ENCODE measurements around the gene SPATA31C2. TPM values are rescaled to one million over a fixed set of nuclear protein-coding genes. Genes with fewer than 3 reads are reported as not detected.
A peak's percentile ranks its signal among the peaks of the same experiment; 100 is the strongest.
"Not testable (repeated sequence)": the region's sequence is repeated elsewhere in the genome, so short reads cannot be mapped to it uniquely, and the experiment has no call there.

Gene SPATA31C2
- total RNA-seq: under 1 TPM in 1 of 2 experiments, not detected in 1; 0.04 TPM

DNA sequence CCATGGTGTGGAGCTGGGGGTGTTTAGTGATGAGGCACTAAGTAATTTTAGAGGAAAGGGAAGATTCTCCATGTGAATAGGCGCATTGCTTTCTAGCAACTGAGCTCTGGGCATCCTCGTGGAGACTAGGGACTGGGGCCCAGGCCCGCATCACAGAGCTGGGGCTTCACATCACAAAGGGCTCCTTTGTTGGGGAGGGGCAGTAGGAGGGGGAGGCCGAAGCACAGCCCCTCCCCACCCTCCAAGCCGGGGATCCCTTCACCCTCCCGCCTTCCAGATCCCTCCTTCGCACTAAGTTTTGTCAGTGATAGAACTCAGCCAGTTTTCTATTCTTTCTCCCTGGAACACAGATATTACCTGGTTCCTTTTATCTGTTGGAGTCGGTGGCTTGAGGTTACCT lies at the start of gene SPATA31C2:
SPATA31C2 (minus strand) TSS at position 101 of the 400 bp plus-strand sequence; CDS start at position 72, 29 bp downstream.
- H3K27ac Mint-ChIP-seq; H3K4me1 Mint-ChIP-seq; POLR2A ChIA-PET; DNase-seq; H3K36me3 Mint-ChIP-seq (ENCODE audit: low read depth); H3K4me3 Mint-ChIP-seq; H3K27me3 Mint-ChIP-seq; H3K9me3 Mint-ChIP-seq; CTCF ChIA-PET: not testable (repeated sequence)

GRCh38 chr9:88187631-88188030 lies 49.4 kb upstream of the SPATA31C2 start:
- H3K36me3 Mint-ChIP-seq (ENCODE audit: low read depth): no peaks in the 10 kb centered on the region
- H3K4me1 Mint-ChIP-seq: no peaks in the 10 kb centered on the region
- peaks cover 34% of the 10 kb centered on the region for H3K27me3 Mint-ChIP-seq
- H3K9me3 Mint-ChIP-seq: no peaks in the 10 kb centered on the region
- CTCF ChIA-PET: interaction anchor here (1.5 kb wide), 1 partner anchor 184 kb away, joined by 3 read pairs; no protein-coding TSS in a partner anchor
- H3K4me3 Mint-ChIP-seq: no peak overlapping the region
- H3K27ac Mint-ChIP-seq: no peak overlapping the region
- no peak for DNase-seq
- POLR2A ChIA-PET: no interaction called here

GRCh38 chr9:88186495-88187110 lies 48.3 kb upstream of the SPATA31C2 start:
- ChIA-PET CTCF (interaction anchor here (1.5 kb wide), 1 partner anchor 185 kb away, joined by 3 read pairs; no protein-coding TSS in a partner anchor), POLR2A (no interaction called here)
- DNase-seq: no peak
- H3K9me3 Mint-ChIP-seq: no peaks in the 10 kb centered on the region
- H3K27ac Mint-ChIP-seq: no peak overlapping the region
- H3K36me3 Mint-ChIP-seq (ENCODE audit: low read depth): no peaks in the 10 kb centered on the region
- H3K27me3 Mint-ChIP-seq: peaks cover 33% of the 10 kb centered on the region
- no peak overlapping the region for H3K4me3 Mint-ChIP-seq
- H3K4me1 Mint-ChIP-seq: no peaks in the 10 kb centered on the region

DNA sequence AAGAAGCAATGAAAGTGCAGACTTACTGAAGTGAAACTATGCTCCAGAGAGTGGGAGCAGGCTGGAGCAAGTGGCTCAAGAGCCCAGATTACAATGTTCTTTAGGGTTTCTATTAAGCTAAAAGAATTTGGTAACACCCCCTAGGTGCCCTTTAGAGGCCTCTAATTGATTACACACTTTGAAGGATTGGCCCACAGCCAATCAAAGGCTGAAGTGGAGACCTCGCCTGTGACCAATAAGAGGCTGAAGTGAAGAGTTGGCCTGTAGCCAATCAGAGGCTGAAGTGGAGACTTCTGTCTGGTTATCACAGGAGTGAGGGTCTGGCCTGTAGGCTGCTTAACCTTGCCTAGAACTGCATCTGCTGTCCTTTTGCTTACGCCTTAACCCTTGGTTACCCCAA lies 46.7 kb upstream of the SPATA31C2 start:
- Mint-ChIP-seq H3K9me3 (no peaks in the 10 kb centered on the region), H3K4me1 (peaks cover 6% of the 10 kb centered on the region), H3K4me3 (no peak overlapping the region), H3K27ac (no peak overlapping the region), H3K36me3 (ENCODE audit: low read depth) (no peaks in the 10 kb centered on the region), H3K27me3 (peaks cover 28% of the 10 kb centered on the region)
- DNase-seq: no peak
- ChIA-PET POLR2A (no interaction called here), CTCF (no interaction called here)

DNA sequence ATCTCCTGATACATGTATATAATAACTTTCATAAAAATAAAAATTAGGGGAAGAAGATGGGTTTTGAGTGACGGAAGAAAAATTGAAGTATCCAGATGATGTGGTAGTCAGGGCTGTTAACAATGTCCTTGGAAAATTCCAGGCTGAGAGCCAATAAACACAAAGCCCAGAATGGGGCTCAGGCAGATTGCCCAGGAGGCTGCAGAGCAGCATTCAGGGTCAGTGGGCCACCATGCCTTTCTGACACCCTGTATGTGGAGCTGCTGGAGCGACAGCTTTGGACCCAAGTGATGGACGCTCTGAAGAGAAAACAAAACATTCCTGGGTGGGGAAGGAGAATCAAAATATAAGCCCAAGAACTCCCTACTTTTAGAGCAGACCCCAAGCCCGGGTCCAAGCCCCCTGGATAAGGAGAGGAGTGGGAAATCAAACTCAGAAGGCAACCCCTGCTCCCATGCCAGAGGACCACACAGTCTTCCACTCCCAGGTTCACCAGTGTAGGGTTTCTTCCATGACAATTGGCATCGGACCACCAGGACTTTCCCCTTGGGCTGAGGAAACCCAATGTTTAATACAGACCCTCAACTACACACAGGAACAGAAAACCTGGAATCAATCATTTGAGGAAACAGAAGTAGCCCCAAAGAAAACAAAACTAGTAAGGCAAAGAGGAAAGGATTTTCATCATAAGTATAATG lies 45.7 kb upstream of the SPATA31C2 start:
- Mint-ChIP-seq H3K27me3 (peaks cover 22% of the 10 kb centered on the region), H3K27ac (no peak overlapping the region), H3K9me3 (no peaks in the 10 kb centered on the region), H3K4me3 (no peak overlapping the region), H3K4me1 (peaks cover 12% of the 10 kb centered on the region), H3K36me3 (ENCODE audit: low read depth) (no peaks in the 10 kb centered on the region)
- ChIA-PET CTCF (no interaction called here), POLR2A (no interaction called here)
- no peak for DNase-seq

- no peak overlapping the region for H3K27ac Mint-ChIP-seq
- H3K4me1 Mint-ChIP-seq: peaks cover 20% of the 10 kb centered on the region
- H3K36me3 Mint-ChIP-seq (ENCODE audit: low read depth): no peaks in the 10 kb centered on the region
- no peaks in the 10 kb centered on the region for H3K9me3 Mint-ChIP-seq
- CTCF ChIA-PET: no interaction called here
- POLR2A ChIA-PET: no interaction called here
- H3K4me3 Mint-ChIP-seq: no peak overlapping the region
- H3K27me3 Mint-ChIP-seq: peaks cover 17% of the 10 kb centered on the region
- no peak for DNase-seq
Observed at GRCh38 chr9:88182501-88182900, 44.2 kb upstream of the SPATA31C2 start.

- no peaks in the 10 kb centered on the region for H3K36me3 Mint-ChIP-seq (ENCODE audit: low read depth)
- no peak for DNase-seq
- no peaks in the 10 kb centered on the region for H3K9me3 Mint-ChIP-seq
- H3K27ac Mint-ChIP-seq: no peak overlapping the region
- H3K4me3 Mint-ChIP-seq: no peak overlapping the region
- ChIA-PET POLR2A (no interaction called here), CTCF (interaction anchor here (0.5 kb wide), 1 partner anchor 25 kb away, joined by 3 read pairs; no protein-coding TSS in a partner anchor)
- H3K4me1 Mint-ChIP-seq: peaks cover 25% of the 10 kb centered on the region
- peaks cover 25% of the 10 kb centered on the region for H3K27me3 Mint-ChIP-seq
Observed at GRCh38 chr9:88180081-88180765, 41.9 kb upstream of the SPATA31C2 start.

DNA sequence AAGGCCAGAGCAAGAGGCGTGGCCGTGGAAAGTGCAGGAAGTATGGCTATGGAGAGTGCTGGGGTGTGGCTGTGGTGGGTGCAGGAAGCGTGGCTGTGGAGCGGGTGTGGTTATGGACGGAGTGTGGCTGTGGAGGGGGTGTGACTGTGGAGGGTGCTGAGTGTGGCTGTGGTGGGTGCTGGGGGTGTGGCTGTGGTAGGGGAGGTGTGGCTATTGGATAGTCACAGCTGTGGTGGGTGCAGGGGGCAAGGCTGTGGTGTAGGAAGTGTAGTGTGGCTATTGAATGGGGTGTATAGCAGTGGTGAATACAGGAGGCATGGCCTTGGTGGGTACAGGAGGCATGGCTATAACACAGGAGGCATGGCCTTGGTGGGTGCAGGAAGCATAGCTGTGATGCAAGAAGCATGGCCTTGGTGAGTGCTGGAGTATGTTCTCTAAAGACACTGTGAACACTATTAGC lies 40.8 kb upstream of the SPATA31C2 start:
- POLR2A ChIA-PET: no interaction called here
- Mint-ChIP-seq H3K4me3 (peak overlapping the region; percentile 0), H3K27me3 (peaks cover 27% of the 10 kb centered on the region), H3K9me3 (no peaks in the 10 kb centered on the region), H3K27ac (peak overlapping the region; percentile 59), H3K36me3 (ENCODE audit: low read depth) (no peaks in the 10 kb centered on the region), H3K4me1 (peaks cover 25% of the 10 kb centered on the region)
- DNase-seq: peak; percentile 56
- CTCF ChIA-PET: interaction anchor here (0.6 kb wide), 2 partner anchors 52 to 834 kb away, joined by 3 to 4 read pairs; no protein-coding TSS in a partner anchor

- POLR2A ChIA-PET: no interaction called here
- H3K27me3 Mint-ChIP-seq: peaks cover 27% of the 10 kb centered on the region
- H3K36me3 Mint-ChIP-seq (ENCODE audit: low read depth): no peaks in the 10 kb centered on the region
- CTCF ChIA-PET: interaction anchor here (1.1 kb wide), 1 partner anchor 64 kb away, joined by 3 read pairs; no protein-coding TSS in a partner anchor
- H3K9me3 Mint-ChIP-seq: no peaks in the 10 kb centered on the region
- peak overlapping the region; percentile 59 for H3K27ac Mint-ChIP-seq
- no peak for DNase-seq
- H3K4me3 Mint-ChIP-seq: no peak overlapping the region
- H3K4me1 Mint-ChIP-seq: peaks cover 25% of the 10 kb centered on the region
Observed at GRCh38 chr9:88178641-88179040, 40.4 kb upstream of the SPATA31C2 start.

GRCh38 chr9:88177371-88177770 lies 39.1 kb upstream of the SPATA31C2 start:
- Mint-ChIP-seq H3K4me1 (peaks cover 25% of the 10 kb centered on the region), H3K27me3 (peaks cover 23% of the 10 kb centered on the region), H3K27ac (no peak overlapping the region), H3K36me3 (ENCODE audit: low read depth) (no peaks in the 10 kb centered on the region), H3K4me3 (no peak overlapping the region), H3K9me3 (no peaks in the 10 kb centered on the region)
- DNase-seq: no peak
- POLR2A ChIA-PET: no interaction called here
- CTCF ChIA-PET: no interaction called here

DNA sequence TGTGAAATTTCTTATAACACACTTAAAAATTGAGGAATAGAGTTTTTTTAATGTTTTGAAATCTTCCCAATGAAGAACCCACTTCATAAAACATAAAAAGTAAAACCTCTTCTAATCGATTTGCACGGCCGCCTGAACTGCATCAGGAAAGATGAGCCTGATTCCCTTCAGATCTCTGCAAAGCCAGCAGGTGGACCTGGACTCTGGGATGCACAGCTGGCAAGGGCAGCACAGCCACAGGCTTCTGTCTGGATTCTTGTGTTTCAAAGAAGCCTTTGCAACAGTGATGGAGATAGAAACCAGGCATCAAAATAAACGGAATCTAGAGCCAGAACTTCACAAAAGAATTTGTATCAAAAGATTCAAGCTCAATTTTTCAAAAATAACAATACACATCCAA lies 36.0 kb upstream of the SPATA31C2 start:
- ChIA-PET CTCF (no interaction called here), POLR2A (no interaction called here)
- Mint-ChIP-seq H3K9me3 (no peaks in the 10 kb centered on the region), H3K4me3 (no peak overlapping the region), H3K27me3 (peaks cover 24% of the 10 kb centered on the region), H3K27ac (no peak overlapping the region), H3K36me3 (ENCODE audit: low read depth) (no peaks in the 10 kb centered on the region), H3K4me1 (peaks cover 16% of the 10 kb centered on the region)
- DNase-seq: no peak

DNA sequence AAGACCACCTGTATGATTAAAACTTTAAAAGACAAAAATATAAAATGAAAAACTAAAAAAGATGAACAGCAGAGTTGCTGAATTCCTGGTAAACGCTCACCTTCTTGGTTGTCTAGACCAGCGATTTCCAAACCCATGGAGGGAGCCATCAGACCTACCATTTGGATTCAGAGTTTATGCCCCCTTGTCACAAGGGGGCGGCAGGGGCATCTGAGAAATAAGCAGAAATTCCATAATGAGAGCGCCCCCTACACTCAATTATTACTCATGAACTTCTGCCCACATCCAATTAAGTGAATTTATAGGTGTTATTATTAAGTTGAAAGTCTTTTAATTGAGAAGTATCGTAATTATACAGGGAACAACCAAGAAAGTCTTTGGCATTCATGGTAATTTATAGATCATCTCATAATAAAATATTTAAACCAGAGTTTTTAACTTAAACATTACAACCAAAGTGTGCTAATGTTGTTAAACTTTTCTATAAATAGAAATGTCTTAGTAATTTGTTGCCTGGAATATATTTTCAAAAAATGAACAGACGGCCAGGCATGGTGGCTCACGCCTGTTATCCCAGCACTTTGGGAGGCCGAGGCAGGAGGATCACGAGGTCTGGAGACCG lies 35.2 kb upstream of the SPATA31C2 start:
- Mint-ChIP-seq H3K9me3 (no peaks in the 10 kb centered on the region), H3K4me1 (peaks cover 8% of the 10 kb centered on the region), H3K27ac (no peak overlapping the region), H3K4me3 (no peak overlapping the region), H3K27me3 (peaks cover 28% of the 10 kb centered on the region), H3K36me3 (ENCODE audit: low read depth) (no peaks in the 10 kb centered on the region)
- POLR2A ChIA-PET: no interaction called here
- CTCF ChIA-PET: interaction anchor here (1.0 kb wide), 1 partner anchor 11 kb away, joined by 3 read pairs; no protein-coding TSS in a partner anchor
- DNase-seq: peak; percentile 64

DNA sequence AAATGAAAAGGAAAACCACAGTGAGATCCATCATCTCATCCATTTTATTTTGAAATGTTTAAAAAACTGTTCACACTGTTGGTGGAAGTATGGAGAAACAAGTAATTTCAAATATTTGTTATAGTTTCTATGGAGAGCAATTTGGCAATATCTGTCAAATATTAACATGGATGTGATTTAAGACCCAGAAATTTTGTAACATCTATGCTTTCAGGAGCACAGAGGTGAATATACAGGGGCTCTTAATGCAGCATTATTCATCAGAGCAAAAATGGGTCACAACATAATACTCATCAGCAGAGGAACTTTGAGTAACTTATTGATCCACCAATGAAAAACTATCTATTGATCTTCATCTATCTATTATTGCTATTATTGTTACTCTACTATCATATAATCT lies 31.4 kb upstream of the SPATA31C2 start:
- CTCF ChIA-PET: no interaction called here
- Mint-ChIP-seq H3K36me3 (ENCODE audit: low read depth) (no peaks in the 10 kb centered on the region), H3K4me3 (no peak overlapping the region), H3K4me1 (no peaks in the 10 kb centered on the region), H3K27me3 (peaks cover 15% of the 10 kb centered on the region), H3K27ac (no peak overlapping the region), H3K9me3 (no peaks in the 10 kb centered on the region)
- DNase-seq: no peak
- POLR2A ChIA-PET: no interaction called here

All from activated CD4-positive, alpha-beta T cell treated with anti-CD3 and anti-CD28 coated beads, Interleukin-2, amount 10 ng/mL, durations not matched to agents 7 days and 5 days (primary cell).